T-helper 17 cell (primary cell): ENCODE results near the gene TMEM219. TPM values are rescaled to one million over a fixed set of nuclear protein-coding genes. Genes with fewer than 3 reads are reported as not detected.
"Not testable (repeated sequence)": the region's sequence is repeated elsewhere in the genome, so short reads cannot be mapped to it uniquely, and the experiment has no call there.

Experiments
- ATAC-seq: fragments of 150-1000 bp; cut with Tn5 transposase; 2 replicates; pipeline ENCODE4 v1.10.0; 2021; ENCODE audit warnings: mild to moderate bottlenecking, moderate library complexity
- DNase-seq, 3 donors: peaks; one replicate each; pipeline versions ENCODE4 v3.0.0 to v3.0.0-alpha.2; 2020 to 2021
- H3K9me3 ChIP-seq: one replicate; pipeline ENCODE4 v1.7.0; 2013; ENCODE audit warnings: low read length, mild to moderate bottlenecking; ENCODE audit not compliant: control insufficient read depth, poor library complexity, severe bottlenecking
- H3K27ac Mint-ChIP-seq: one replicate; pipeline ENCODE4 v1.8.0; 2022; ENCODE audit warnings: mild to moderate bottlenecking, moderate library complexity, mixed read lengths
- H3K27me3 Mint-ChIP-seq: one replicate; pipeline ENCODE4 v1.8.0; 2022; ENCODE audit warnings: mixed read lengths
- H3K36me3 Mint-ChIP-seq: one replicate; pipeline ENCODE4 v1.8.0; 2022; ENCODE audit warnings: low read depth, mixed read lengths
- H3K4me1 Mint-ChIP-seq: one replicate; pipeline ENCODE4 v1.8.0; 2022; ENCODE audit warnings: mild to moderate bottlenecking, mixed read lengths
- H3K4me3 Mint-ChIP-seq: one replicate; pipeline ENCODE4 v1.8.0; 2022; ENCODE audit warnings: mild to moderate bottlenecking, moderate library complexity, mixed read lengths
- total RNA-seq, 4 donors: library from RNA in 2 of 4; stranded (reverse) in 2 of 4; gene quantifications; one replicate each; pipeline ENCODE4 v1.2.3 and lab custom pipeline; 2022 to 2026

Gene TMEM219
- total RNA-seq, 2 donors from 2014 or later: 68.8 to 80.3 TPM

- ATAC-seq: no peak
- no peaks in the 10 kb centered on the region for H3K36me3 Mint-ChIP-seq
- no peaks in the 10 kb centered on the region for H3K9me3 ChIP-seq
- H3K27me3 Mint-ChIP-seq: no peaks in the 10 kb centered on the region
- peak overlapping the region; percentile 98 for H3K27ac Mint-ChIP-seq
- peaks cover 27% of the 10 kb centered on the region for H3K4me1 Mint-ChIP-seq
- peak overlapping the region; percentile 98 for H3K4me3 Mint-ChIP-seq
- DNase-seq: no peak
Measured at GRCh38 chr16:29926711-29927052, 35.2 kb upstream of the TMEM219 start.

GRCh38 chr16:29927070-29927905, 34.6 kb upstream of the TMEM219 start:
- Mint-ChIP-seq H3K36me3 (no peaks in the 10 kb centered on the region), H3K4me1 (peaks cover 27% of the 10 kb centered on the region), H3K27ac (peak overlapping the region; percentile 98), H3K4me3 (peak overlapping the region; percentile 98), H3K27me3 (no peaks in the 10 kb centered on the region)
- ATAC-seq (no peak), DNase-seq (no peak)
- H3K9me3 ChIP-seq: no peaks in the 10 kb centered on the region

GRCh38 chr16:29931750-29932149, 30.1 kb upstream of the TMEM219 start:
- H3K4me3 Mint-ChIP-seq, ATAC-seq, DNase-seq, H3K4me1 Mint-ChIP-seq, H3K36me3 Mint-ChIP-seq, H3K9me3 ChIP-seq: not testable (repeated sequence)
- Mint-ChIP-seq H3K27ac (peak overlapping the region; percentile 29), H3K27me3 (peaks cover 13% of the 10 kb centered on the region)

- peaks cover 23% of the 10 kb centered on the region for H3K27me3 Mint-ChIP-seq
- no peak overlapping the region for H3K27ac Mint-ChIP-seq
- H3K4me3 Mint-ChIP-seq: no peak overlapping the region
- peaks cover 2% of the 10 kb centered on the region for H3K4me1 Mint-ChIP-seq
- H3K36me3 Mint-ChIP-seq: no peaks in the 10 kb centered on the region
- DNase-seq (no peak), ATAC-seq (no peak)
- H3K9me3 ChIP-seq: no peaks in the 10 kb centered on the region
Measured at GRCh38 chr16:29940656-29941055, 21.2 kb upstream of the TMEM219 start.

GRCh38 chr16:29943846-29944799, 17.8 kb upstream of the TMEM219 start:
- Mint-ChIP-seq H3K36me3 (no peaks in the 10 kb centered on the region), H3K27ac (no peak overlapping the region), H3K4me3 (peak overlapping the region; percentile 19), H3K27me3 (peaks cover 17% of the 10 kb centered on the region), H3K4me1 (peaks cover 2% of the 10 kb centered on the region)
- DNase-seq: no peak
- no peaks in the 10 kb centered on the region for H3K9me3 ChIP-seq
- ATAC-seq: no peak

GRCh38 chr16:29947897-29948296, 14.0 kb upstream of the TMEM219 start:
- H3K9me3 ChIP-seq: no peaks in the 10 kb centered on the region
- no peak overlapping the region for H3K27ac Mint-ChIP-seq
- H3K36me3 Mint-ChIP-seq: peaks cover 4% of the 10 kb centered on the region
- H3K4me3 Mint-ChIP-seq: no peak overlapping the region
- peaks cover 18% of the 10 kb centered on the region for H3K27me3 Mint-ChIP-seq
- no peak for ATAC-seq
- H3K4me1 Mint-ChIP-seq: peaks cover 2% of the 10 kb centered on the region
- no peak for DNase-seq

GRCh38 chr16:29950806-29951461, 10.9 kb upstream of the TMEM219 start:
- Mint-ChIP-seq H3K27ac (no peak overlapping the region), H3K27me3 (peaks cover 18% of the 10 kb centered on the region), H3K36me3 (peaks cover 4% of the 10 kb centered on the region), H3K4me3 (no peak overlapping the region), H3K4me1 (no peaks in the 10 kb centered on the region)
- ATAC-seq (no peak), DNase-seq (no peak)
- no peaks in the 10 kb centered on the region for H3K9me3 ChIP-seq

- DNase-seq: no peak
- H3K27ac Mint-ChIP-seq: no peak overlapping the region
- H3K9me3 ChIP-seq: no peaks in the 10 kb centered on the region
- H3K36me3 Mint-ChIP-seq: peaks cover 4% of the 10 kb centered on the region
- H3K4me3 Mint-ChIP-seq: no peak overlapping the region
- H3K4me1 Mint-ChIP-seq: no peaks in the 10 kb centered on the region
- ATAC-seq: no peak
- H3K27me3 Mint-ChIP-seq: peaks cover 18% of the 10 kb centered on the region
Measured at GRCh38 chr16:29951625-29952365, 10.1 kb upstream of the TMEM219 start.

- no peaks in the 10 kb centered on the region for H3K36me3 Mint-ChIP-seq
- no peaks in the 10 kb centered on the region for H3K27me3 Mint-ChIP-seq
- H3K9me3 ChIP-seq: no peaks in the 10 kb centered on the region
- no peak overlapping the region for H3K4me3 Mint-ChIP-seq
- H3K27ac Mint-ChIP-seq: no peak overlapping the region
- DNase-seq (no peak), ATAC-seq (no peak)
- H3K4me1 Mint-ChIP-seq: peaks cover 14% of the 10 kb centered on the region
Measured at GRCh38 chr16:29958756-29959155, 3.1 kb upstream of the TMEM219 start.

- no peaks in the 10 kb centered on the region for H3K27me3 Mint-ChIP-seq
- no peak overlapping the region for H3K27ac Mint-ChIP-seq
- no peak for ATAC-seq
- no peak for DNase-seq
- no peaks in the 10 kb centered on the region for H3K36me3 Mint-ChIP-seq
- peaks cover 14% of the 10 kb centered on the region for H3K4me1 Mint-ChIP-seq
- no peak overlapping the region for H3K4me3 Mint-ChIP-seq
- H3K9me3 ChIP-seq: no peaks in the 10 kb centered on the region
Measured at GRCh38 chr16:29959293-29959692, 2.6 kb upstream of the TMEM219 start.

GRCh38 chr16:29959821-29960220, 2.1 kb upstream of the TMEM219 start:
- not testable (repeated sequence) for ATAC-seq, H3K4me3 Mint-ChIP-seq, H3K27me3 Mint-ChIP-seq, H3K36me3 Mint-ChIP-seq, H3K27ac Mint-ChIP-seq, H3K9me3 ChIP-seq, DNase-seq
- peaks cover 14% of the 10 kb centered on the region for H3K4me1 Mint-ChIP-seq

- H3K27me3 Mint-ChIP-seq: no peaks in the 10 kb centered on the region
- H3K9me3 ChIP-seq: no peaks in the 10 kb centered on the region
- H3K4me3 Mint-ChIP-seq: peak overlapping the region; percentile 92
- peak overlapping the region; percentile 72 for H3K27ac Mint-ChIP-seq
- DNase-seq (no peak), ATAC-seq (no peak)
- no peaks in the 10 kb centered on the region for H3K36me3 Mint-ChIP-seq
- peaks cover 16% of the 10 kb centered on the region for H3K4me1 Mint-ChIP-seq
Measured at GRCh38 chr16:29961127-29961478, 776 bp upstream of the TMEM219 start.
